ENCODE results near the gene FLNB. TPM values are rescaled to one million over a fixed set of nuclear protein-coding genes. Genes with fewer than 3 reads are reported as not detected.

Gene FLNB
- total and polyA plus RNA-seq, 2 of the 13 experiments (the other 11 are each of a cell fraction or from before 2014, with no cell fraction given), result 106 to 130 TPM

DNA sequence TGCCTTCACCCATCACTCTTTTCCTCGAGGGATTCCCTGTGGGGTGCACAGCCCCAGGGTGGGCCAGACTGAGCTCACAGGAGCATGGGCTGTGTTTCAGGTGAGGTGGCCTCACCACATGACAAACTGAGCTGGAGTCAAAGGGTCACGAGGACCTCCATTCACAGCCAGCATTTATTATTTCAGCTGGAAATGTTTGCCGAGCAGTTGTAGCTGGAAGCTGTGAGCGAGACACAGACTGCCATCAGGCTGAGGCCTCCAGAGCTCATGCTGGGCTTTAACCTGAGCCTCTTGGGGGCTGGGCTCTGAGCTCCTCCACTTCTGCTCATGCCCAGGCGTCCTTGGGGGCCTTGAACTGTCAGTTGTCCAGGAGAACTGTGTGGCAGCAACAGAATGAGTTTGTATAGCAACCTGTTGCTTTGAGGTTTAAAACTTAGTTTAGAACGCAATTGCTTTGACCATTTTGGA lies 57.5 kb downstream of the FLNB start (continued):
- TF ChIP-seq SMARCE1 (IDR thresholded peaks at IDR 0.05; ENCODE audit: borderline replicate concordance) (no peak), GATAD1 (CRISPR knock-in tag; IDR thresholded peaks at IDR 0.05) (no peak), ZSCAN31 (CRISPR knock-in tag; IDR thresholded peaks at IDR 0.05; ENCODE audit: low read depth) (no peak), NCOA2 (CRISPR knock-in tag; IDR thresholded peaks at IDR 0.05) (peak; percentile 64), ZBTB42 (CRISPR knock-in tag; IDR thresholded peaks at IDR 0.05) (no peak), SAP130 (CRISPR knock-in tag; IDR thresholded peaks at IDR 0.05; ENCODE audit: low read depth) (peak; percentile 66), YEATS2 (CRISPR knock-in tag; IDR thresholded peaks at IDR 0.05; ENCODE audit: borderline replicate concordance) (peak; percentile 25; the same call in 1 of the 2 replicates), FOXO1 (CRISPR knock-in tag; IDR thresholded peaks at IDR 0.05) (peak; percentile 28; the same call in 1 of the 2 replicates), ZNF564 (CRISPR knock-in tag; IDR thresholded peaks at IDR 0.05) (no peak), THYN1 (CRISPR knock-in tag; IDR thresholded peaks at IDR 0.05; ENCODE audit: borderline replicate concordance, low read depth) (no peak), ZNF367 (CRISPR knock-in tag; IDR thresholded peaks at IDR 0.05; ENCODE audit: borderline replicate concordance) (no peak)
- TF ChIP-seq, protein P1, sequence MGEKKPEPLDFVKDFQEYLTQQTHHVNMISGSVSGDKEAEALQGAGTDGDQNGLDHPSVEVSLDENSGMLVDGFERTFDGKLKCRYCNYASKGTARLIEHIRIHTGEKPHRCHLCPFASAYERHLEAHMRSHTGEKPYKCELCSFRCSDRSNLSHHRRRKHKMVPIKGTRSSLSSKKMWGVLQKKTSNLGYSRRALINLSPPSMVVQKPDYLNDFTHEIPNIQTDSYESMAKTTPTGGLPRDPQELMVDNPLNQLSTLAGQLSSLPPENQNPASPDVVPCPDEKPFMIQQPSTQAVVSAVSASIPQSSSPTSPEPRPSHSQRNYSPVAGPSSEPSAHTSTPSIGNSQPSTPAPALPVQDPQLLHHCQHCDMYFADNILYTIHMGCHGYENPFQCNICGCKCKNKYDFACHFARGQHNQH (CRISPR knock-in tag; IDR thresholded peaks at IDR 0.05), result peak; percentile 68; the same call in 1 of the 2 replicates
- TF ChIP-seq, protein P2, sequence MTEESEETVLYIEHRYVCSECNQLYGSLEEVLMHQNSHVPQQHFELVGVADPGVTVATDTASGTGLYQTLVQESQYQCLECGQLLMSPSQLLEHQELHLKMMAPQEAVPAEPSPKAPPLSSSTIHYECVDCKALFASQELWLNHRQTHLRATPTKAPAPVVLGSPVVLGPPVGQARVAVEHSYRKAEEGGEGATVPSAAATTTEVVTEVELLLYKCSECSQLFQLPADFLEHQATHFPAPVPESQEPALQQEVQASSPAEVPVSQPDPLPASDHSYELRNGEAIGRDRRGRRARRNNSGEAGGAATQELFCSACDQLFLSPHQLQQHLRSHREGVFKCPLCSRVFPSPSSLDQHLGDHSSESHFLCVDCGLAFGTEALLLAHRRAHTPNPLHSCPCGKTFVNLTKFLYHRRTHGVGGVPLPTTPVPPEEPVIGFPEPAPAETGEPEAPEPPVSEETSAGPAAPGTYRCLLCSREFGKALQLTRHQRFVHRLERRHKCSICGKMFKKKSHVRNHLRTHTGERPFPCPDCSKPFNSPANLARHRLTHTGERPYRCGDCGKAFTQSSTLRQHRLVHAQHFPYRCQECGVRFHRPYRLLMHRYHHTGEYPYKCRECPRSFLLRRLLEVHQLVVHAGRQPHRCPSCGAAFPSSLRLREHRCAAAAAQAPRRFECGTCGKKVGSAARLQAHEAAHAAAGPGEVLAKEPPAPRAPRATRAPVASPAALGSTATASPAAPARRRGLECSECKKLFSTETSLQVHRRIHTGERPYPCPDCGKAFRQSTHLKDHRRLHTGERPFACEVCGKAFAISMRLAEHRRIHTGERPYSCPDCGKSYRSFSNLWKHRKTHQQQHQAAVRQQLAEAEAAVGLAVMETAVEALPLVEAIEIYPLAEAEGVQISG (CRISPR knock-in tag; IDR thresholded peaks at IDR 0.05), result peak; percentile 45; the same call in 1 of the 2 replicates
- TF ChIP-seq, protein P3, sequence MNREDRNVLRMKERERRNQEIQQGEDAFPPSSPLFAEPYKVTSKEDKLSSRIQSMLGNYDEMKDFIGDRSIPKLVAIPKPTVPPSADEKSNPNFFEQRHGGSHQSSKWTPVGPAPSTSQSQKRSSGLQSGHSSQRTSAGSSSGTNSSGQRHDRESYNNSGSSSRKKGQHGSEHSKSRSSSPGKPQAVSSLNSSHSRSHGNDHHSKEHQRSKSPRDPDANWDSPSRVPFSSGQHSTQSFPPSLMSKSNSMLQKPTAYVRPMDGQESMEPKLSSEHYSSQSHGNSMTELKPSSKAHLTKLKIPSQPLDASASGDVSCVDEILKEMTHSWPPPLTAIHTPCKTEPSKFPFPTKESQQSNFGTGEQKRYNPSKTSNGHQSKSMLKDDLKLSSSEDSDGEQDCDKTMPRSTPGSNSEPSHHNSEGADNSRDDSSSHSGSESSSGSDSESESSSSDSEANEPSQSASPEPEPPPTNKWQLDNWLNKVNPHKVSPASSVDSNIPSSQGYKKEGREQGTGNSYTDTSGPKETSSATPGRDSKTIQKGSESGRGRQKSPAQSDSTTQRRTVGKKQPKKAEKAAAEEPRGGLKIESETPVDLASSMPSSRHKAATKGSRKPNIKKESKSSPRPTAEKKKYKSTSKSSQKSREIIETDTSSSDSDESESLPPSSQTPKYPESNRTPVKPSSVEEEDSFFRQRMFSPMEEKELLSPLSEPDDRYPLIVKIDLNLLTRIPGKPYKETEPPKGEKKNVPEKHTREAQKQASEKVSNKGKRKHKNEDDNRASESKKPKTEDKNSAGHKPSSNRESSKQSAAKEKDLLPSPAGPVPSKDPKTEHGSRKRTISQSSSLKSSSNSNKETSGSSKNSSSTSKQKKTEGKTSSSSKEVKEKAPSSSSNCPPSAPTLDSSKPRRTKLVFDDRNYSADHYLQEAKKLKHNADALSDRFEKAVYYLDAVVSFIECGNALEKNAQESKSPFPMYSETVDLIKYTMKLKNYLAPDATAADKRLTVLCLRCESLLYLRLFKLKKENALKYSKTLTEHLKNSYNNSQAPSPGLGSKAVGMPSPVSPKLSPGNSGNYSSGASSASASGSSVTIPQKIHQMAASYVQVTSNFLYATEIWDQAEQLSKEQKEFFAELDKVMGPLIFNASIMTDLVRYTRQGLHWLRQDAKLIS (CRISPR knock-in tag; IDR thresholded peaks at IDR 0.05), result no peak
- TF ChIP-seq, protein P4, sequence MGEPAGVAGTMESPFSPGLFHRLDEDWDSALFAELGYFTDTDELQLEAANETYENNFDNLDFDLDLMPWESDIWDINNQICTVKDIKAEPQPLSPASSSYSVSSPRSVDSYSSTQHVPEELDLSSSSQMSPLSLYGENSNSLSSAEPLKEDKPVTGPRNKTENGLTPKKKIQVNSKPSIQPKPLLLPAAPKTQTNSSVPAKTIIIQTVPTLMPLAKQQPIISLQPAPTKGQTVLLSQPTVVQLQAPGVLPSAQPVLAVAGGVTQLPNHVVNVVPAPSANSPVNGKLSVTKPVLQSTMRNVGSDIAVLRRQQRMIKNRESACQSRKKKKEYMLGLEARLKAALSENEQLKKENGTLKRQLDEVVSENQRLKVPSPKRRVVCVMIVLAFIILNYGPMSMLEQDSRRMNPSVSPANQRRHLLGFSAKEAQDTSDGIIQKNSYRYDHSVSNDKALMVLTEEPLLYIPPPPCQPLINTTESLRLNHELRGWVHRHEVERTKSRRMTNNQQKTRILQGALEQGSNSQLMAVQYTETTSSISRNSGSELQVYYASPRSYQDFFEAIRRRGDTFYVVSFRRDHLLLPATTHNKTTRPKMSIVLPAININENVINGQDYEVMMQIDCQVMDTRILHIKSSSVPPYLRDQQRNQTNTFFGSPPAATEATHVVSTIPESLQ (CRISPR knock-in tag; conservative IDR thresholded peaks at IDR 0.05), result no peak
- TF ChIP-seq, protein P5, sequence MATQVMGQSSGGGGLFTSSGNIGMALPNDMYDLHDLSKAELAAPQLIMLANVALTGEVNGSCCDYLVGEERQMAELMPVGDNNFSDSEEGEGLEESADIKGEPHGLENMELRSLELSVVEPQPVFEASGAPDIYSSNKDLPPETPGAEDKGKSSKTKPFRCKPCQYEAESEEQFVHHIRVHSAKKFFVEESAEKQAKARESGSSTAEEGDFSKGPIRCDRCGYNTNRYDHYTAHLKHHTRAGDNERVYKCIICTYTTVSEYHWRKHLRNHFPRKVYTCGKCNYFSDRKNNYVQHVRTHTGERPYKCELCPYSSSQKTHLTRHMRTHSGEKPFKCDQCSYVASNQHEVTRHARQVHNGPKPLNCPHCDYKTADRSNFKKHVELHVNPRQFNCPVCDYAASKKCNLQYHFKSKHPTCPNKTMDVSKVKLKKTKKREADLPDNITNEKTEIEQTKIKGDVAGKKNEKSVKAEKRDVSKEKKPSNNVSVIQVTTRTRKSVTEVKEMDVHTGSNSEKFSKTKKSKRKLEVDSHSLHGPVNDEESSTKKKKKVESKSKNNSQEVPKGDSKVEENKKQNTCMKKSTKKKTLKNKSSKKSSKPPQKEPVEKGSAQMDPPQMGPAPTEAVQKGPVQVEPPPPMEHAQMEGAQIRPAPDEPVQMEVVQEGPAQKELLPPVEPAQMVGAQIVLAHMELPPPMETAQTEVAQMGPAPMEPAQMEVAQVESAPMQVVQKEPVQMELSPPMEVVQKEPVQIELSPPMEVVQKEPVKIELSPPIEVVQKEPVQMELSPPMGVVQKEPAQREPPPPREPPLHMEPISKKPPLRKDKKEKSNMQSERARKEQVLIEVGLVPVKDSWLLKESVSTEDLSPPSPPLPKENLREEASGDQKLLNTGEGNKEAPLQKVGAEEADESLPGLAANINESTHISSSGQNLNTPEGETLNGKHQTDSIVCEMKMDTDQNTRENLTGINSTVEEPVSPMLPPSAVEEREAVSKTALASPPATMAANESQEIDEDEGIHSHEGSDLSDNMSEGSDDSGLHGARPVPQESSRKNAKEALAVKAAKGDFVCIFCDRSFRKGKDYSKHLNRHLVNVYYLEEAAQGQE (IDR thresholded peaks at IDR 0.05; ENCODE audit: borderline replicate concordance in 1 of 2, low read depth in 1 of 2, low read length in 2 of 2), result no peak
